PC-3 (cell line): ENCODE results near the gene SLC35F1. TPM values are rescaled to one million over a fixed set of nuclear protein-coding genes. Genes with fewer than 3 reads are reported as not detected.
A peak's percentile ranks its signal among the peaks of the same experiment; 100 is the strongest.

Experiments
- ATAC-seq: fragments of 200-7000 bp; cut with Tn5 transposase; 2 replicates; pipeline ENCODE4 v1.9.1; 2020; ENCODE audit warnings: mild to moderate bottlenecking, moderate library complexity
- BruUV-seq: library from RNA; stranded (reverse); fragments of 400-500 nt; replicated peaks from 2 replicates; lab custom pipeline; 2021; lab: Mats Ljungman, UMichigan
- CTCF ChIA-PET: fragments of 300-600 bp; sonication (Branson Sonifier 250); formaldehyde crosslinking; loops from one replicate; lab custom pipeline; 2022; ENCODE audit warnings: antibody characterized with exemption; lab: Charles Lee
- POLR2A ChIA-PET: fragments of 300-600 bp; sonication (Branson Sonifier 250); formaldehyde crosslinking; loops from one replicate; lab custom pipeline; 2022; ENCODE audit warnings: antibody characterized with exemption; ENCODE audit not compliant: unreplicated experiment; lab: Charles Lee
- DNase-seq: peaks from one replicate; pipeline ENCODE4 v3.0.0-alpha.2; 2015
- H2AFZ ChIP-seq: fragments of 300-600 bp; sonication (generic); 2 replicates; pipeline ENCODE4 v1.6.0; 2016; ENCODE audit warnings: antibody characterized with exemption, low read length
- H3F3A ChIP-seq: fragments of 300-600 bp; sonication (generic); one replicate; pipeline ENCODE4 v1.6.0; 2017; ENCODE audit warnings: antibody characterized with exemption, low read length, control low read depth, mild to moderate bottlenecking; ENCODE audit not compliant: unreplicated experiment
- H3K27ac ChIP-seq: fragments of 300-600 bp; sonication (generic); 2 replicates; pipeline ENCODE4 v1.5.1; 2016; ENCODE audit warnings: mild to moderate bottlenecking, low read length
- H3K27me3 ChIP-seq: fragments of 300-600 bp; sonication (generic); 2 replicates; pipeline ENCODE4 v1.6.1; 2016; ENCODE audit warnings: low read length, mixed read lengths
- H3K36me3 ChIP-seq: fragments of 300-600 bp; sonication (generic); 2 replicates; pipeline ENCODE4 v1.6.1; 2016; ENCODE audit warnings: low read depth, mixed run types, low read length, mixed read lengths
- H3K4me1 ChIP-seq: fragments of 300-600 bp; sonication (generic); 2 replicates; pipeline ENCODE4 v1.5.1; 2016; ENCODE audit warnings: low read length; ENCODE audit not compliant: insufficient read depth
- H3K4me2 ChIP-seq: fragments of 300-600 bp; sonication (generic); 2 replicates; pipeline ENCODE4 v1.6.0; 2016; ENCODE audit warnings: low read length
- H3K4me3 ChIP-seq: fragments of 300-600 bp; sonication (generic); 2 replicates; pipeline ENCODE4 v1.5.1; 2016; ENCODE audit warnings: mild to moderate bottlenecking, low read length, mixed read lengths
- H3K79me2 ChIP-seq: fragments of 300-600 bp; sonication (generic); 2 replicates; pipeline ENCODE4 v1.6.1; 2017; ENCODE audit warnings: low read length, mixed read lengths
- H3K9ac ChIP-seq: fragments of 300-600 bp; sonication (generic); 2 replicates; pipeline ENCODE4 v1.6.0; 2016; ENCODE audit warnings: mild to moderate bottlenecking, low read length
- H3K9me2 ChIP-seq: fragments of 300-600 bp; sonication (generic); replicated peaks from 2 replicates; pipeline ENCODE4 v1.6.1; 2016; ENCODE audit warnings: mixed run types, low read length, mixed read lengths
- H3K9me3 ChIP-seq: fragments of 300-600 bp; sonication (generic); 2 replicates; pipeline ENCODE4 v1.6.1; 2016; ENCODE audit warnings: low read length, mixed read lengths
- H4K20me1 ChIP-seq: fragments of 300-600 bp; sonication (generic); 2 replicates; pipeline ENCODE4 v1.6.1; 2016; ENCODE audit warnings: low read length, mixed read lengths
- EZH2 ChIP-seq: fragments of 300-600 bp; sonication (generic); IDR thresholded peaks from one replicate; pipeline ENCODE4 v1.6.1; 2017; ENCODE audit warnings: antibody characterized with exemption, mild to moderate bottlenecking, low read length; ENCODE audit not compliant: unreplicated experiment
- EZH2phosphoT487 ChIP-seq: fragments of 300-600 bp; sonication (generic); IDR thresholded peaks from 2 replicates; pipeline ENCODE4 v1.6.1; 2018; ENCODE audit warnings: mild to moderate bottlenecking, antibody characterized with exemption, low read length, borderline replicate concordance
- intact Hi-C: fragments of 100-400 bp; cut with micrococcal nuclease; formaldehyde crosslinking; loops from 2 replicates; pipeline ENCODE4 v1.9.0; 2023
- total RNA-seq: library from RNA; depleted of rRNA; stranded (reverse); fragments of >200 nt; gene quantifications from 2 replicates; pipeline ENCODE4 v1.2.3, GENCODE V29; 2014
- TF ChIP-seq, protein P1 (sequence below): fragments of 300-600 bp; sonication (generic); conservative IDR thresholded peaks from 2 replicates; pipeline ENCODE4 v1.5.1; 2017; ENCODE audit warnings: antibody characterized with exemption, low read depth, mild to moderate bottlenecking, low read length

The SLC35F1 gene
- total RNA-seq, 1 experiment from 2014 or later: not detected

DNA sequence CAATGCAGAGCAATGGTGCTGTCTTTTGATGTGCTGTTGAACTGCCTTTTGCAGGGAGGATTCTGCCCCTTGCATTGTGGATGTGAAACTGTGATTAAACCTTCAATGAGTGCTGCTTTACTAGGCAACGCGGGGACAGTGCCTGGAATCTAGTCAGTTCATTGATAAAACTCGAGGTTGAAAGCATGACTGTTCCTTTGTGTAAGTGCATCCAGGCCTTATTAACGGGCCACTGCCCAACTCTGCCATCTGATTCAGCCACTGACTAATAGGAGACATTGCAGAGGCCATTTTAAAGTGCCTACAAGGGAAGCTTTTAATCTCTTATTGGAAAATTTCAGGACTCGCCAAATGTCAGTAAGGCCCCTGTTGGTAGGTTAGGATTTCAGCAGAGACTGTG, 49.3 kb downstream of the SLC35F1 start:
- POLR2A ChIA-PET: no interaction called here
- no peak overlapping the region for H3K27ac ChIP-seq
- ATAC-seq: no peak
- H3K4me2 ChIP-seq: no peak overlapping the region
- H3K9ac ChIP-seq: no peak overlapping the region
- no peaks in the 10 kb centered on the region for H3K79me2 ChIP-seq
- no peak overlapping the region for H2AFZ ChIP-seq
- H3K4me1 ChIP-seq: no peaks in the 10 kb centered on the region
- no peaks in the 10 kb centered on the region for H3K9me2 ChIP-seq
- peak; percentile 5 for DNase-seq
- no peaks in the 10 kb centered on the region for H3K9me3 ChIP-seq
- intact Hi-C loops: no loop called here
- no peaks in the 10 kb centered on the region for H3K36me3 ChIP-seq
- TF ChIP-seq EZH2: no peak
- TF ChIP-seq EZH2phosphoT487: no peak
- TF ChIP-seq, protein P1, sequence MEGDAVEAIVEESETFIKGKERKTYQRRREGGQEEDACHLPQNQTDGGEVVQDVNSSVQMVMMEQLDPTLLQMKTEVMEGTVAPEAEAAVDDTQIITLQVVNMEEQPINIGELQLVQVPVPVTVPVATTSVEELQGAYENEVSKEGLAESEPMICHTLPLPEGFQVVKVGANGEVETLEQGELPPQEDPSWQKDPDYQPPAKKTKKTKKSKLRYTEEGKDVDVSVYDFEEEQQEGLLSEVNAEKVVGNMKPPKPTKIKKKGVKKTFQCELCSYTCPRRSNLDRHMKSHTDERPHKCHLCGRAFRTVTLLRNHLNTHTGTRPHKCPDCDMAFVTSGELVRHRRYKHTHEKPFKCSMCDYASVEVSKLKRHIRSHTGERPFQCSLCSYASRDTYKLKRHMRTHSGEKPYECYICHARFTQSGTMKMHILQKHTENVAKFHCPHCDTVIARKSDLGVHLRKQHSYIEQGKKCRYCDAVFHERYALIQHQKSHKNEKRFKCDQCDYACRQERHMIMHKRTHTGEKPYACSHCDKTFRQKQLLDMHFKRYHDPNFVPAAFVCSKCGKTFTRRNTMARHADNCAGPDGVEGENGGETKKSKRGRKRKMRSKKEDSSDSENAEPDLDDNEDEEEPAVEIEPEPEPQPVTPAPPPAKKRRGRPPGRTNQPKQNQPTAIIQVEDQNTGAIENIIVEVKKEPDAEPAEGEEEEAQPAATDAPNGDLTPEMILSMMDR: no peak
- CTCF ChIA-PET: no interaction called here
- H4K20me1 ChIP-seq: no peaks in the 10 kb centered on the region
- H3F3A ChIP-seq: no peaks in the 10 kb centered on the region
- 0 out of 2 replicates have a peak, but pooled peaks cover 1% of the 10 kb centered on the region for H3K27me3 ChIP-seq
- BruUV-seq: no TSS peak
- no peak overlapping the region for H3K4me3 ChIP-seq

DNA sequence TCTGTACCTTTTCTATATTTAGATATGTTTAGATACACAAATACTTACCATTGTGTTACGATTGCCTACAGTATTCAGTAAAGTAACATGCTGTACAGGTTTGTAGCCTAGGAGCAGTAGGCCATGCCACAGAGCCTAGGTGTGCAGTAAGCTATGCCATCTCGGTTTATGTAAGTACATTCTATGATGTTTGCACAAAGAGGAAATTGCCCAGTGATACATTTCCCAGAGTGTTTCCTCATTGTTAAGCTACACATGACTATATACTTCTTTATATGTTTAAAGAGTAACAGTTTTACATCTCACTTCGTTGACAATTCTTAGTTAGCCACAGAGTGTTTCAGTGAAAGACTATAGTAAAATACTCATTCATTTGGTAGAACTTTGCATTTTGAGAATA, 51.5 kb downstream of the SLC35F1 start:
- intact Hi-C loops: no loop called here

DNA sequence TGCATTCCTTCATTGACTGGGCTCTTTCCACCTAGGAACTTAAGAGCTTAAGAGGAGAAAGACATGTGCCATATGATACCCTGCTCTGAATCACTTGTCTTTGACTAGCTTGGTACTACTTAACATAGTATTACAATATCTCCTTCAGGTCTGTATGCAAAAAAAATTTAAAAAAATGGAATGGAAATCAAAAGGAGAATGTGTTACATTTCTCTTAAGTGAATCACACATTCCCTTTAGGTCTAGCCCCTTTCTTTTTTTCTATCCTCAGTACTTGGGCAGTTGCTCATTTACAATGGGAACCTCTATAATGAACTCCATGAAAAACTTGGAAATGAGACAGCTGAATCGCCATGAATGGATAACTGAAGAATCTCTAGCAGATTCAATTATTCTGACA, 53.8 kb downstream of the SLC35F1 start:
- Histone ChIP-seq H3K79me2 (no peaks in the 10 kb centered on the region), H3K4me3 (no peak overlapping the region), H4K20me1 (no peaks in the 10 kb centered on the region), H3K36me3 (no peaks in the 10 kb centered on the region), H3K9me3 (no peaks in the 10 kb centered on the region), H3F3A (no peaks in the 10 kb centered on the region), H3K27me3 (0 out of 2 replicates have a peak, but pooled peaks cover 3% of the 10 kb centered on the region), H3K4me2 (no peak overlapping the region), H3K27ac (no peak overlapping the region), H3K9ac (no peak overlapping the region), H3K9me2 (no peaks in the 10 kb centered on the region), H3K4me1 (no peaks in the 10 kb centered on the region), H2AFZ (no peak overlapping the region)
- ATAC-seq (no peak), DNase-seq (no peak)
- POLR2A ChIA-PET: no interaction called here
- intact Hi-C loops: no loop called here
- TF ChIP-seq EZH2 (no peak), EZH2phosphoT487 (no peak)
- TF ChIP-seq, protein P1: no peak
- CTCF ChIA-PET: no interaction called here
- BruUV-seq: no TSS peak

More for the DNA sequence above, 51.5 kb downstream of the SLC35F1 start:
- no peaks in the 10 kb centered on the region for H3K9me2 ChIP-seq
- no peaks in the 10 kb centered on the region for H3K4me1 ChIP-seq
- no peaks in the 10 kb centered on the region for H3K9me3 ChIP-seq
- H3K36me3 ChIP-seq: no peaks in the 10 kb centered on the region
- no peak for ATAC-seq
- TF ChIP-seq EZH2phosphoT487 (no peak), EZH2 (no peak)
- TF ChIP-seq, protein P1: no peak
- ChIA-PET POLR2A (no interaction called here), CTCF (no interaction called here)
- DNase-seq: no peak
- no peaks in the 10 kb centered on the region for H3K79me2 ChIP-seq
- H3K27ac ChIP-seq: no peak overlapping the region
- H3K4me3 ChIP-seq: no peak overlapping the region
- no TSS peak for BruUV-seq
- no peak overlapping the region for H2AFZ ChIP-seq
- no peaks in the 10 kb centered on the region for H4K20me1 ChIP-seq
- no peak overlapping the region for H3K9ac ChIP-seq
- no peaks in the 10 kb centered on the region for H3F3A ChIP-seq
- H3K27me3 ChIP-seq: 0 out of 2 replicates have a peak, but pooled peaks cover 3% of the 10 kb centered on the region
- no peak overlapping the region for H3K4me2 ChIP-seq
